Astrocyte of the cerebellum (primary cell): Measurements from ENCODE around the gene CELA3A.

Source experiments
- DNase-seq: peaks from one replicate; pipeline ENCODE4 v3.0.0-alpha.2; 2011; ENCODE audit warnings: low read depth
- H3K4me3 ChIP-seq: 2 replicates; pipeline ENCODE4 v1.5.1; 2011; ENCODE audit warnings: mild to moderate bottlenecking, low read depth, low read length, moderate library complexity
- in situ Hi-C: cut with HindIII; loops from 2 replicates; pipeline ENCODE4 v1.10.0; 2017; ENCODE audit warnings: low sequenced_read_pairs
- TF ChIP-seq, protein P1 (sequence below): IDR thresholded peaks from 2 replicates; pipeline ENCODE4 v1.5.1; 2012; ENCODE audit warnings: low read length, low read depth, moderate library complexity, mild to moderate bottlenecking; ENCODE audit errors: missing control alignments

The CELA3A gene

DNA sequence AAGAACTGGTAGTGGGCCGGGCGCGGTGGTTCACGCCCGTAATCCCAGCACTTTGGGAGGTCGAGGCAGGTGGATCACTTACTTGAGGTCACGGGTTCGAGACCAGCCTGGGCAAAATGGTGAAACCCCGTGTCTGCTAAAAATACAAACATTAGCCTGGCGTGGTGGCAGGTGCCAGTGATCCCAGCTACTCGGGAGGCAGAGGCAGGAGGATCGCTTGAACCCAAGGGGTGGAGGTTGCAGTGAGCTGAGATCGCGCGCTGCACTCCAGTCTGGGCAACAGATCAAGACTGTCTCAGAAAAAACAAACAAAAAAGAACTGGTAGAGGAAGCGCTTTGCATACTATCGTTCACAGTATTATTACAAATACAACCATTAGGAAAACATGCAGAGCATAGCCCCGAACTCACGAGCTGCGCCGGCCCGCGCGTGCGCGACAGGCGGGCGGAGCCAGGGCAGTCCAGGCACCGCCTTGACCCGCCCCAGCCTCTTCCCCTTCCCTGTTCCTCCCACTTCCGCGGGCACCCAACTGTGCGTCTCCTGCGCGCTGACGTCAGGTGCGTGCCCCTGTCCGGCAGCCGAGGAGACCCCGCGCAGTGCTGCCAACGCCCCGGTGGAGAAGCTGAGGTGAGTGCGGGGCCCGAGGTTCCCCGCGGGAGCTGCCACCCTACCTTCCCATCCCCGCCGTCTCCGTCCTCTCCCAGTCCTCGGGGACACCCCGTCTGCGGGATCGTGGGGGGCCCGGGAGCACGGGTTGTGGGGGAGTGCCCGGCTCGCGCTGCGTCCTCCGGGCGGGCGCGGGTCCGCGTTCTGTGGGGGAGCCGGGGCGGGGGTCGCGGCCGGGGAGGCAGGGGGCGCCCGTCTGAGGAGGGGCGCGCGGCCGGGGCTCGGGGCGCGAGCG lies 50.9 kb downstream of the CELA3A start, which contains the start of gene CDC42:
Gene CDC42 (plus strand): TSS at position 595 of the 902 bp plus-strand sequence. CDS start 25,770 bp downstream, outside the sequence.
- in situ Hi-C loops, result loop anchor here (5.0 kb wide), 1 partner anchor 60 kb away; no protein-coding TSS in a partner anchor
- TF ChIP-seq, protein P1, sequence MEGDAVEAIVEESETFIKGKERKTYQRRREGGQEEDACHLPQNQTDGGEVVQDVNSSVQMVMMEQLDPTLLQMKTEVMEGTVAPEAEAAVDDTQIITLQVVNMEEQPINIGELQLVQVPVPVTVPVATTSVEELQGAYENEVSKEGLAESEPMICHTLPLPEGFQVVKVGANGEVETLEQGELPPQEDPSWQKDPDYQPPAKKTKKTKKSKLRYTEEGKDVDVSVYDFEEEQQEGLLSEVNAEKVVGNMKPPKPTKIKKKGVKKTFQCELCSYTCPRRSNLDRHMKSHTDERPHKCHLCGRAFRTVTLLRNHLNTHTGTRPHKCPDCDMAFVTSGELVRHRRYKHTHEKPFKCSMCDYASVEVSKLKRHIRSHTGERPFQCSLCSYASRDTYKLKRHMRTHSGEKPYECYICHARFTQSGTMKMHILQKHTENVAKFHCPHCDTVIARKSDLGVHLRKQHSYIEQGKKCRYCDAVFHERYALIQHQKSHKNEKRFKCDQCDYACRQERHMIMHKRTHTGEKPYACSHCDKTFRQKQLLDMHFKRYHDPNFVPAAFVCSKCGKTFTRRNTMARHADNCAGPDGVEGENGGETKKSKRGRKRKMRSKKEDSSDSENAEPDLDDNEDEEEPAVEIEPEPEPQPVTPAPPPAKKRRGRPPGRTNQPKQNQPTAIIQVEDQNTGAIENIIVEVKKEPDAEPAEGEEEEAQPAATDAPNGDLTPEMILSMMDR, result no peak
- DNase-seq, result peak; percentile 90
- H3K4me3 ChIP-seq, result peak within 1 kb of the TSS; percentile 82

DNA sequence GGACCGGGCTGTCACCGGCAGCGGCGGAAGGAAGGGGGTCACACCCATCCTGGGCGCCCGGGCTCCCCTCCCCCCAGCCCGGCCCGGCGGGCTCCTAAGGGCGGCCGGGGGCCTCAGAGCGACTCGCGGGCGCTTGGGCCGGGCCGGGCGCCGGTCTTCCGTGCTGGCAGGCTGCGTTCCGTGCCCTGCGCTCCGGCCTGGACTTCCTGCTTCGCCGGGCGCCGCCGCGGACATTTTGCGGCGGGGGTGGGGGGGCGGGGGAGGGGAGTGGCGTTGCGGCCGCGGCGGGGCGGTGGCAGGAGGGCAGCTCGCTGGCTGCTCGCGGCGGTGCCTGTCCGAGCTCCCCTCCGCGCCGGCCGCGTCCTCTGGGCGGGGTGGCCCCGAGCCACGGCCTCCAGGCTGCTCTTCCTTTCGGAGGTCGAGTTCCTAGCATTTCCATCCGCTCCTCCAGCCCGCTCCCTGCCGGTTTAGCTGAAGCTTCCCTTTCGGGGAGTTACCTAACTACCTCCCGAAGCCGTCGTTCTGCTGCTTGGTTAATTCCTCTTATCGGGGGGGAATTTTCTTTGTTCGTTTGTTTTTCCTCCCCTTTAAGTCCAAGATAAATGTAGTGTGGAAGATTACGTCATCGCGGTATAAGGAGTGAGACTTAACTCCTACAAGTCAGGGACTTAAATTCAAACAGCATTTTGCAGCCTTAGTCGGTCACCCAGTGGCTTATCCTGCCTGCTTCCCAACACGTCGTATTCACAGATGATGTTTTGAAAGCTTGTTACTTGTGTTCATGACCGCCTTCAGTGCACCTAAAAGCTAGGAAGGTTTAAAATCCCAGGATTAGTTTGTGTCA lies 51.8 kb downstream of the CELA3A start:
- in situ Hi-C loops, result loop anchor here (5.0 kb wide), 1 partner anchor 59 kb away; no protein-coding TSS in a partner anchor

DNA sequence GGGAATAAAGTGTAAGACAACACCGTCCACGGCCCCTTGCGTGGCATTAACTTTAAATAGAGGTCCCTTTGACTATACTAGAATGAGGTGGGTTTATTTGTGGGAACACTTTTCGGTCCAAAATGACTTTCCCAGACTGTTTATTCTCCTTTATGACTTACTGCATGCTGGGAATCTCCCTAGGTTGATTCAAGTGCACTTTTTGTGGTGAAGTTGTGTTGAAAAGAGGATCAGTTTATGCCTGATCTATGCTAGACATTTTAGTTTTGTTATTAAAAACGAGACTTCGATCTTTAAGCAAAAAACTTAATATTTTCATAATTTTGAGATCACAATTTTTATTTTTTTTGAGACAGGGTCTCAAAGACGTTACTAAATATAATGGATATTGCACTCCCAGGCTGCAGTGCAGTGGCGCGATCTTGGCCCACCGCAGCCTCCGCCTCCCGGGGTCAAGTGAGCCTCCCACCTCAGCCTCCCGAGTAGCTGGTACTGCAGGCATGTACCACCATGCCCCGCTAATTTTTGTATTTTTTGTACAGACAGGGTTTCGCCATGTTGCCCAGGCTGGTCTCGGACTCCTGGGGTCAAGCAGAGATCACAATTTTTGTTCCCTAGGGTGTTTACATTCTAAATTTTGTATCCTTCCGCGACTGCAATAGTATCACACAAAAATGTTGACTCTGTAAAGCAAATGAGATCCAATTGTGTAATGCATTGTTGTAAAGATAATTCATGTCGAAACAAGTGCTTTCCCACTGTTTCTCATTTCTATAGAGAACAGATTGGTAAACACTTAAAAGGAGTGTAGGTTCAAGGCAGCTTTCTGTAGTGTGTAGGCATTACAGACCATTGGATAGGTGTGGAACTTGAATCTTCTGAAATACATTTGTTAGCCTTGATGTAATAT lies 52.7 kb downstream of the CELA3A start:
- no peak for DNase-seq
- TF ChIP-seq, protein P1, result no peak
- in situ Hi-C loops, result loop anchor here (5.0 kb wide), 1 partner anchor 58 kb away; no protein-coding TSS in a partner anchor
- H3K4me3 ChIP-seq, result peak overlapping the region; percentile 82

More for the DNA sequence above, 51.8 kb downstream of the CELA3A start:
- H3K4me3 ChIP-seq, result peak overlapping the region; percentile 82
- peak; percentile 58 for DNase-seq
- TF ChIP-seq, protein P1, result no peak

DNA sequence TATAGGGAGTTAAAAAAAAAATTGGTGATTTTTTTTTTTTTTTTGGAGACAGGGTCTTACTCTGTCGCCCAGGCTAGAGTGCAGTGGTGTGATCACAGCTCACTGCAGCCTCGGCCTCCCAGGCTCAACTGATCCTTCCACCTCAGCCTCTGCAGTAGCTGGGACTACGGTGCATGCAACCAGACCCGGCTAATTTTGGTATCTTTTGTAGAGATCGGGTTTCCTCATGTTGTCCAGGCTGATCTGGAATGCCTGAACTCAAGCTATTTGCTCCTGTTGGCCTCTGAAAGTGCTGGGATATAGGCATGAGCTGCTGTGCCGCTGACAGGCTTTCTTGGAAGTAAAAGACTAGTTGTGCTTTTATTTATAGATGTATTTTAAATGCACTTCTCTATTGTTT lies 54.0 kb downstream of the CELA3A start:
- no peak overlapping the region for H3K4me3 ChIP-seq
- DNase-seq, result no peak
- TF ChIP-seq, protein P1, result no peak
- in situ Hi-C loops, result no loop called here

DNA sequence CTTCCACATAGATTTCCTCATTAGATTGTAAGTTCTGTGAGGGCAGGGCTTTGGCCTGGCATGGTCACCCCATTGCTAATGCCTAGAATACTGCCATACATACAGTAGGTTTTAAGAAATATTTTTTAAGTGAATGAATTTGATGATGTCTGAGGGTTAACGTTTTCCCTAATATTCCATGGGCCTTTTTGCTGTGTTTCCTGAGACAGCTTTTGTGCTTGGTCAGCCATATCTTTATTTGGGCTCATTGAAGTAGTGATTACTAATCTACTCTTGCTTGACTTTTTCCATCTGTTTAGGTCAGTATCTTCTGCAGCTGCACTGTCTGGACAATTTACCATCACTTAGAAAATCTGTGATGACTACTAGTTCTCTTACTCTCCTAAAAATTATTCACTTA lies 54.6 kb downstream of the CELA3A start:
- in situ Hi-C loops, result no loop called here
- no peak overlapping the region for H3K4me3 ChIP-seq
- TF ChIP-seq, protein P1, result no peak
- DNase-seq, result no peak

DNA sequence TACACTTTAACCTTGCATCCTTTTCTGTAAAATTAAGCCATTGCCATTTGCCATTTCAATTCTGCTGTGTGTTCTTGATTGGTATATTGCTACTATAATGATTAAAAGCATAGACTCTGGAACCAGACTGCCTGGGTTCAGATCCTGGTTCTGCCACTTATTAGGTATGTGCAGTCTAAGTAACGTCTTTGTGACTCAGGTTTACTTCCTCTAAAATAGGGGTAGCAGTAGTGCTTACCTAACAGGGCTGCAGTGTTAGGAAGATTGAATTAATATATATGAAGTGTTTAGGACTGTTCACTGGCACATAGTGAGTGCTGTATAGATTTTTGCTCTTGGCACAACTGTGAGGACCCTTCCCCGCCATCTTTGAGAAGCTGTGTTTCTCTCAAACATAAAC lies 55.5 kb downstream of the CELA3A start:
- no peak overlapping the region for H3K4me3 ChIP-seq
- in situ Hi-C loops, result no loop called here
- no peak for DNase-seq
- TF ChIP-seq, protein P1, result no peak
